ENCODE results near the gene ABHD3.
"Not testable (repeated sequence)": the region's sequence is repeated elsewhere in the genome, so short reads cannot be mapped to it uniquely, and the experiment has no call there.

DNA sequence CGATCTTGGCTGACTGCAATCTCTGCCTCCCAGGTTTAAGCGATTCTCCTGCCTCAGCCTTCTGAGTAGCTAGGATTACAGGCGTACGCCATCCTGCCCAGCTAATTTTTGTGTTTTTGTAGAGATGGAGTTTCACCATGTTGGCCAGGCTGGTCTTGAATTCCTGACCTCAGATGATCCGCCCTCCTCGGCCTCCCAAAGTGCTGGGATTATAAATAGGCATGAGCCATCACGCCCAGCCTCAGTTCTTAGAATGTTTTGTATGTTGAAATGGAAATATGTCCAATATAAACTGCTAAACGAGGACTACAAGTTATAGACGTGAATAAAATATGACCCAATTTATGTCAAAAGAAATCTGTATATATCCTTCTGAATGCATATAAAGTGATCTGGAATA, 82.9 kb downstream of the ABHD3 start:
- TF ChIP-seq CTCF (IDR thresholded peaks at IDR 0.05; ENCODE audit: control extremely low read depth in 1 of 3, insufficient read depth in 1 of 3, low read depth in 1 of 3, low read length in 3 of 3); CEBPB (IDR thresholded peaks at IDR 0.05; ENCODE audit: low read depth, low read length); TCF12 (IDR thresholded peaks at IDR 0.05; ENCODE audit: low read depth, low read length); RFX5 (IDR thresholded peaks at IDR 0.05; ENCODE audit: borderline replicate concordance, low read depth, low read length); SIN3A (conservative IDR thresholded peaks at IDR 0.05 in 1 of 2, IDR thresholded peaks at IDR 0.05 in 1 of 2; ENCODE audit: low read depth in 1 of 2, low read length in 2 of 2); EP300 (IDR thresholded peaks at IDR 0.05; ENCODE audit: borderline replicate concordance in 1 of 2, low read depth in 2 of 2, low read length in 2 of 2); POLR2A (IDR thresholded peaks at IDR 0.05; ENCODE audit: control extremely low read depth in 1 of 2, low read depth in 2 of 2, low read length in 2 of 2); JUN (IDR thresholded peaks at IDR 0.05; ENCODE audit: low read depth, low read length); SIX5 (IDR thresholded peaks at IDR 0.05; ENCODE audit: low read depth, low read length); ZNF274 (IDR thresholded peaks at IDR 0.05; ENCODE audit: borderline replicate concordance, extremely low read depth, low read length); GABPA (IDR thresholded peaks at IDR 0.05; ENCODE audit: borderline replicate concordance, insufficient read depth, low read length); BRCA1 (IDR thresholded peaks at IDR 0.05; ENCODE audit: low read depth, low read length); PHF8 (conservative IDR thresholded peaks at IDR 0.05; ENCODE audit: low read depth, low read length); SP4 (IDR thresholded peaks at IDR 0.05; ENCODE audit: low read length): not testable (repeated sequence)

Measured in H1 (cell line).